GM04503 (cell line): ENCODE data around the gene ESRRA.

Experiments used
- DNase-seq: peaks from one replicate; pipeline ENCODE4 v3.0.0-alpha.2; 2012; ENCODE audit warnings: low read depth

The ESRRA gene

GRCh38 chr11:64352099-64352994, 47.0 kb downstream of the ESRRA start:
- DNase-seq, result no peak

- no peak for DNase-seq
Measured at GRCh38 chr11:64352995-64353714, 47.8 kb downstream of the ESRRA start.

GRCh38 chr11:64353715-64354506, 48.6 kb downstream of the ESRRA start:
- DNase-seq, result no peak

- DNase-seq, result no peak
Measured at GRCh38 chr11:64355078-64355940, 50.0 kb downstream of the ESRRA start.

- DNase-seq, result no peak
Measured at GRCh38 chr11:64356498-64357411, 51.4 kb downstream of the ESRRA start.

GRCh38 chr11:64357446-64357845, 52.1 kb downstream of the ESRRA start:
- DNase-seq, result no peak

- DNase-seq, result no peak
Measured at GRCh38 chr11:64357904-64358535, 52.7 kb downstream of the ESRRA start.

GRCh38 chr11:64358536-64358906, 53.2 kb downstream of the ESRRA start:
- DNase-seq, result no peak

GRCh38 chr11:64358907-64359711, 53.8 kb downstream of the ESRRA start, which contains the start of gene RPS6KA4:
Gene RPS6KA4 (plus strand): TSS chr11:64359162. CDS start chr11:64359236, 74 bp downstream.
- DNase-seq, result no peak

GRCh38 chr11:64359712-64360445, 54.6 kb downstream of the ESRRA start:
- no peak for DNase-seq

GRCh38 chr11:64360448-64360921, 55.2 kb downstream of the ESRRA start:
- DNase-seq, result no peak

- DNase-seq, result no peak
Measured at GRCh38 chr11:64361659-64362058, 56.3 kb downstream of the ESRRA start.

GRCh38 chr11:64362339-64362738, 57.0 kb downstream of the ESRRA start:
- no peak for DNase-seq

GRCh38 chr11:64364435-64364834, 59.1 kb downstream of the ESRRA start:
- DNase-seq, result no peak

GRCh38 chr11:64364911-64365310, 59.6 kb downstream of the ESRRA start:
- DNase-seq, result no peak
